Smooth muscle cell (in vitro differentiated cells): Measurements from ENCODE around the gene PAQR3. TPM values are rescaled to one million over a fixed set of nuclear protein-coding genes. Genes with fewer than 3 reads are reported as not detected.

ENCODE experiments used
- DNase-seq: peaks from one replicate; lab custom pipeline; 2025; ENCODE audit not compliant: unreplicated experiment; lab: John Stamatoyannopoulos, UW
- H2AFZ ChIP-seq: fragments of 200-600 bp; sonication (generic); 2 replicates; pipeline ENCODE4 v1.6.0; 2016; ENCODE audit warnings: antibody characterized with exemption, low read depth, mild to moderate bottlenecking
- H3F3A ChIP-seq: fragments of 200-600 bp; sonication (generic); 2 replicates; pipeline ENCODE4 v1.6.0; 2017; ENCODE audit warnings: antibody characterized with exemption, low read depth
- H3K27ac ChIP-seq: fragments of 200-600 bp; sonication (generic); 2 replicates; pipeline ENCODE4 v1.5.1; 2016; ENCODE audit warnings: low read depth, mild to moderate bottlenecking
- H3K27me3 ChIP-seq: fragments of 200-600 bp; sonication (generic); 2 replicates; pipeline ENCODE4 v1.6.1; 2016; ENCODE audit warnings: low read depth, mild to moderate bottlenecking
- H3K36me3 ChIP-seq: fragments of 200-600 bp; sonication (generic); 2 replicates; pipeline ENCODE4 v1.5.1; 2016; ENCODE audit warnings: low read depth
- H3K4me1 ChIP-seq: fragments of 200-600 bp; sonication (generic); 2 replicates; pipeline ENCODE4 v1.5.1; 2016; ENCODE audit warnings: low read depth
- H3K4me2 ChIP-seq: fragments of 200-600 bp; sonication (generic); 2 replicates; pipeline ENCODE4 v1.6.0; 2016; ENCODE audit warnings: mild to moderate bottlenecking
- H3K4me3 ChIP-seq: fragments of 200-600 bp; sonication (generic); 2 replicates; pipeline ENCODE4 v1.5.1; 2016; ENCODE audit warnings: mild to moderate bottlenecking
- H3K79me2 ChIP-seq: fragments of 200-600 bp; sonication (generic); 2 replicates; pipeline ENCODE4 v1.6.0; 2016; ENCODE audit warnings: low read depth, mild to moderate bottlenecking
- H3K9ac ChIP-seq: fragments of 200-600 bp; sonication (generic); 2 replicates; pipeline ENCODE4 v1.6.0; 2016; ENCODE audit warnings: low read depth
- H3K9me3 ChIP-seq: fragments of 200-600 bp; sonication (generic); replicated peaks from 2 replicates; pipeline ENCODE4 v1.5.1; 2016; ENCODE audit warnings: low read depth
- H4K20me1 ChIP-seq: fragments of 200-600 bp; sonication (generic); 2 replicates; pipeline ENCODE4 v1.6.0; 2016; ENCODE audit warnings: low read depth
- CTCF ChIP-seq: fragments of 200-600 bp; sonication (generic); IDR thresholded peaks from 2 replicates; pipeline ENCODE4 v1.5.1; 2017; ENCODE audit warnings: borderline replicate concordance, mild to moderate bottlenecking, antibody characterized with exemption; ENCODE audit not compliant: insufficient read depth, poor library complexity, severe bottlenecking
- WGBS: methylation state at CpG from one replicate; pipeline ENCODE4 v1.1.7; 2016; ENCODE audit warnings: low lambda C conversion rate; 5-methylcytosine and 5-hydroxymethylcytosine counted together
- polyA plus RNA-seq: library from polyadenylated mRNA; unstranded; fragments of >200 nt; fragmentation: Nextera tagmentation; extraction: Ambion mirVana; gene quantifications from 2 replicates; pipeline ENCODE4 v1.2.1, GENCODE V29; 2016
- total RNA-seq: library from RNA; depleted of rRNA; stranded (reverse); fragments of >200 nt; gene quantifications from 2 replicates; pipeline ENCODE4 v1.2.3, GENCODE V29; 2014

PAQR3 gene
- total and polyA plus RNA-seq, 2 experiments from 2014 or later: 10.8 to 20.4 TPM

- DNase-seq: no peak
- Histone ChIP-seq H3K4me3 (no peak overlapping the region), H3K4me1 (no peaks in the 10 kb centered on the region), H3K9ac (no peak overlapping the region), H4K20me1 (no peaks in the 10 kb centered on the region), H3K9me3 (no peaks in the 10 kb centered on the region), H3K27me3 (peaks cover 17% of the 10 kb centered on the region), H3K36me3 (no peaks in the 10 kb centered on the region), H3K27ac (no peak overlapping the region), H3K79me2 (no peaks in the 10 kb centered on the region), H2AFZ (no peak overlapping the region), H3F3A (no peaks in the 10 kb centered on the region), H3K4me2 (no peak overlapping the region)
- WGBS: 78% methylated on average over 5 of the region's 5 CpGs
- TF ChIP-seq CTCF: no peak
These were observed 14.0 kb upstream of the PAQR3 start for GRCh38 chr4:78953231-78953630.

DNA sequence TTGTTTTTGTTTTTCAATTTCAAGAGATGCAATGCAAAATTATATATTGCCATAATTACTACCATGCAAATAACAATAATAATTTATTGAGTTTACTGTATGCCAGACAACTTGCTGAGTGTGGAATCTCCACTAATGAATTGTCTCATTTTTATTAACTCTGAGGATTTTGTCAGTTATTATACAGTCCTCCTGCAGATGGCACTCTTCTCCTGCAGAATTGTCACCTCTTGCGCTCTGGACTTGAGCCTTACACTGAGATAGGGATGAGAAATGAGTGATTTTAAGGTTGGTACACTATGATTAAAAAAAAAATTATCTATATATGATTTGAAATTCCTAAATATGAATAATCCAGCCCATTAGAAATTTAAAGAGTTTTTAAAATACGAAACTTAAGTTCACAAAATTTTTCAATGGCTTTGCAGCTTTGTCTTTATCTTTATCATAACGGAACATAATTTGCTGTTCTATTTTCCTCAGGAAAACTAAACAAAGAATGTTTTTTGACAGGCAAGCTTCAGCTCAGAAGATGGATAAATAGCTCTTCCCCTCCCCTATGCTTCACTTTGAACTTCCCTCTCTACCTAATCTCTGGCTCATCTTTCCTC, 12.7 kb upstream of the PAQR3 start:
- Histone ChIP-seq H3K9me3 (no peaks in the 10 kb centered on the region), H4K20me1 (no peaks in the 10 kb centered on the region), H3K27ac (no peak overlapping the region), H3K36me3 (no peaks in the 10 kb centered on the region), H3K79me2 (no peaks in the 10 kb centered on the region), H3K9ac (no peak overlapping the region), H2AFZ (no peak overlapping the region), H3K27me3 (peaks cover 17% of the 10 kb centered on the region), H3K4me2 (no peak overlapping the region), H3K4me1 (no peaks in the 10 kb centered on the region), H3F3A (no peaks in the 10 kb centered on the region), H3K4me3 (no peak overlapping the region)
- WGBS: 51% methylated on average over 3 of the region's 3 CpGs
- no peak for DNase-seq
- TF ChIP-seq CTCF: peak; percentile 76

DNA sequence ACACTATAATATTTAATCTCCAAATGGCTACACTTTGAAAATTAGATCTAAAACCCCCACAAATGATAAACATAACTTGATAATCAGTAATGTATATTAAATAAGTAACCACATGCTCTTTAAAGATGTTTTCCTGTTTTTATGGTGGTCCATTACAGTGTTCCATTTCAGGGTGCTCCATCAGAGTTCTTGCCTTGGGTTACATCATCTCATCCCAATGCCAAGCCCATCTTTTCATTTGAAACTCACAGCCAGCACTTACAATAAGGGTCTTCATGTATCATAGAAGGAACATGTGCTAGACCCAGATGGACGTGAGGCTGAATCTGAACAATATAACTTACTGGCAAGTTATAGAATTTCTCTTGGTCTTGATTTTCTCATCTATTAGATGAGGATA, 10.5 kb upstream of the PAQR3 start:
- Histone ChIP-seq H3K9me3 (no peaks in the 10 kb centered on the region), H3K27ac (no peak overlapping the region), H3K9ac (no peak overlapping the region), H3K4me1 (no peaks in the 10 kb centered on the region), H3K79me2 (no peaks in the 10 kb centered on the region), H2AFZ (no peak overlapping the region), H3K27me3 (peaks cover 11% of the 10 kb centered on the region), H3K4me2 (no peak overlapping the region), H3F3A (no peaks in the 10 kb centered on the region), H3K36me3 (no peaks in the 10 kb centered on the region), H3K4me3 (no peak overlapping the region), H4K20me1 (no peaks in the 10 kb centered on the region)
- 86% methylated on average over 1 of the region's 1 CpG for whole genome bisulfite sequencing
- DNase-seq: no peak
- no peak for TF ChIP-seq CTCF

DNA sequence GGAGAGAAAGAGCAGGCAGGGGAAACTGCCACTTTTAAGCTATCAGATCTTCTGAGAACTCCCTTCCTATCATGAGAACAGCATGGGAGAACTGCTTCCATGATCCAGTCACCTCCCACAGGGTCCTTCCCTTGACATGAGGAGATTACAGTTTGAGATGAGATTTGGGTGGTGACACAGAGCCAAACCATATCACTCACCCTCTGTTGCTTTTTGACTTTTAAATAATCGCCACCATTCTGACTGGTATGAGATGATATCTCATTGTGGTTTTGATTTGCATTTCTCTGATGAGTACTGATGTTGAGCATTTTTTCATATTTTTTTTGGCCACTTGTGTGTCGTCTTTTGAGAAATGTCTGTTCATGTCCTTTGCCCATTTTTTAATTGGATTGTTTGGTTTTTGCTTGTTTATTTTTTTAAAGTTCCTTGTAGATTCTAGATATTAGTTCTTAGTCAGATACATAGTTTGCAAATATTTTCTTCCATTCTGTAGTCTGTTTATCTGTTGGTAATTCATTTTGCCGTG, 6.5 kb upstream of the PAQR3 start:
- Histone ChIP-seq H3K36me3 (no peaks in the 10 kb centered on the region), H3K27ac (no peak overlapping the region), H3K4me2 (no peak overlapping the region), H3F3A (no peaks in the 10 kb centered on the region), H3K4me1 (no peaks in the 10 kb centered on the region), H3K9me3 (no peaks in the 10 kb centered on the region), H4K20me1 (no peaks in the 10 kb centered on the region), H2AFZ (no peak overlapping the region), H3K79me2 (no peaks in the 10 kb centered on the region), H3K27me3 (no peaks in the 10 kb centered on the region), H3K4me3 (no peak overlapping the region), H3K9ac (no peak overlapping the region)
- TF ChIP-seq CTCF: no peak
- no peak for DNase-seq
- 89% methylated on average over 3 of the region's 3 CpGs for WGBS
